Left ventricle myocardium inferior (tissue), 1 donor: ENCODE data around the gene ADAMTS20. TPM values are rescaled to one million over a fixed set of nuclear protein-coding genes. Genes with fewer than 3 reads are reported as not detected.

ENCODE experiments used
- DNase-seq: peaks from one replicate; pipeline ENCODE4 v3.0.0-alpha.2; 2020
- H3K27ac ChIP-seq: fragments of 200-600 bp; replicated peaks from 2 replicates; pipeline ENCODE4 v1.8.0; 2021
- H3K27me3 ChIP-seq: fragments of 200-600 bp; 2 replicates; pipeline ENCODE4 v1.8.0; 2021; ENCODE audit warnings: low read depth
- H3K36me3 ChIP-seq: fragments of 200-600 bp; 2 replicates; pipeline ENCODE4 v1.8.0; 2021
- H3K4me1 ChIP-seq: fragments of 200-600 bp; 2 replicates; pipeline ENCODE4 v1.8.0; 2021
- H3K4me3 ChIP-seq: fragments of 200-600 bp; 2 replicates; pipeline ENCODE4 v1.8.0; 2021; ENCODE audit warnings: mild to moderate bottlenecking, moderate library complexity
- H3K9me3 ChIP-seq: fragments of 200-600 bp; replicated peaks from 2 replicates; pipeline ENCODE4 v1.8.0; 2021
- CTCF ChIP-seq: fragments of 200-600 bp; IDR thresholded peaks from 2 replicates; pipeline ENCODE4 v1.8.0; 2021; ENCODE audit warnings: antibody characterized with exemption, mild to moderate bottlenecking, borderline replicate concordance
- intact Hi-C: fragments of 100-400 bp; cut with micrococcal nuclease; formaldehyde crosslinking; loops from one replicate; pipeline ENCODE4 v1.11.0; 2022
- total RNA-seq: library from RNA; stranded (reverse); fragmentation: NEBNext Ultra II Directional; extraction: Animal tissue kit (Norgen Biotek cat#: 25700); gene quantifications from one replicate; pipeline ENCODE4 v1.2.1, GENCODE V29; 2021
- donor health status: DM: no; HTN: yes; CAD: no; lungs with severe emphysema.

Gene ADAMTS20
- total RNA-seq, 1 donor from 2014 or later = not detected

- no peaks in the 10 kb centered on the region for H3K27me3 ChIP-seq
- H3K4me1 ChIP-seq = no peaks in the 10 kb centered on the region
- H3K27ac ChIP-seq = no peak overlapping the region
- intact Hi-C loops = no loop called here
- no peaks in the 10 kb centered on the region for H3K9me3 ChIP-seq
- TF ChIP-seq CTCF = no peak
- DNase-seq = no peak
- no peaks in the 10 kb centered on the region for H3K36me3 ChIP-seq
- H3K4me3 ChIP-seq = no peak overlapping the region
Observed at GRCh38 chr12:43425361-43425760, 126.6 kb downstream of the ADAMTS20 start.

GRCh38 chr12:43416981-43417380 lies 135.0 kb downstream of the ADAMTS20 start:
- TF ChIP-seq CTCF = no peak
- no peak for DNase-seq
- peaks cover 6% of the 10 kb centered on the region for H3K9me3 ChIP-seq
- no peaks in the 10 kb centered on the region for H3K36me3 ChIP-seq
- no peaks in the 10 kb centered on the region for H3K4me1 ChIP-seq
- intact Hi-C loops = no loop called here
- H3K4me3 ChIP-seq = no peak overlapping the region
- H3K27ac ChIP-seq = no peak overlapping the region
- no peaks in the 10 kb centered on the region for H3K27me3 ChIP-seq

- no peaks in the 10 kb centered on the region for H3K27me3 ChIP-seq
Observed at GRCh38 chr12:43407816-43408645, 144.0 kb downstream of the ADAMTS20 start.

GRCh38 chr12:43406801-43407200 lies 145.2 kb downstream of the ADAMTS20 start:
- no peak overlapping the region for H3K27ac ChIP-seq
- H3K4me1 ChIP-seq = no peaks in the 10 kb centered on the region
- DNase-seq = no peak
- no peak for TF ChIP-seq CTCF
- intact Hi-C loops = no loop called here
- H3K9me3 ChIP-seq = no peaks in the 10 kb centered on the region
- H3K36me3 ChIP-seq = no peaks in the 10 kb centered on the region
- no peak overlapping the region for H3K4me3 ChIP-seq
- no peaks in the 10 kb centered on the region for H3K27me3 ChIP-seq

More at GRCh38 chr12:43407816-43408645, 144.0 kb downstream of the ADAMTS20 start:
- Histone ChIP-seq H3K4me1 (no peaks in the 10 kb centered on the region), H3K36me3 (no peaks in the 10 kb centered on the region), H3K27ac (no peak overlapping the region), H3K9me3 (no peaks in the 10 kb centered on the region), H3K4me3 (no peak overlapping the region)
- no peak for DNase-seq
- TF ChIP-seq CTCF = no peak
- intact Hi-C loops = no loop called here

GRCh38 chr12:43402436-43402835 lies 149.6 kb downstream of the ADAMTS20 start:
- no peak overlapping the region for H3K4me3 ChIP-seq
- H3K9me3 ChIP-seq = no peaks in the 10 kb centered on the region
- H3K27me3 ChIP-seq = no peaks in the 10 kb centered on the region
- no peak overlapping the region for H3K27ac ChIP-seq
- no peak for TF ChIP-seq CTCF
- intact Hi-C loops = no loop called here
- no peak for DNase-seq
- no peaks in the 10 kb centered on the region for H3K36me3 ChIP-seq
- H3K4me1 ChIP-seq = no peaks in the 10 kb centered on the region
